Activated CD4-positive, alpha-beta memory T cell treated with anti-CD3 and anti-CD28 coated beads, Interleukin-2, amount 10 ng/mL, durations not matched to agents 7 days and 5 days (primary cell): ENCODE results near the gene SOWAHD. TPM values are rescaled to one million over a fixed set of nuclear protein-coding genes. Genes with fewer than 3 reads are reported as not detected.

Source experiments
- CTCF ChIA-PET: fragments of 350-600 bp; sonication (Branson Sonifier 250); formaldehyde crosslinking; loops from one replicate; lab custom pipeline; 2021; ENCODE audit warnings: antibody characterized with exemption, inconsistent platforms; lab: Charles Lee
- POLR2A ChIA-PET: fragments of 350-600 bp; sonication (Branson Sonifier 250); formaldehyde crosslinking; loops from one replicate; lab custom pipeline; 2021; ENCODE audit warnings: antibody characterized with exemption; lab: Charles Lee
- DNase-seq: peaks from one replicate; pipeline ENCODE4 v3.0.0-alpha.2; 2020
- H3K27ac Mint-ChIP-seq: one replicate; pipeline ENCODE4 v1.8.0; 2021; ENCODE audit warnings: mild to moderate bottlenecking, mixed read lengths
- H3K27me3 Mint-ChIP-seq: one replicate; pipeline ENCODE4 v1.8.0; 2021; ENCODE audit warnings: mixed read lengths
- H3K36me3 Mint-ChIP-seq: one replicate; pipeline ENCODE4 v1.8.0; 2021; ENCODE audit warnings: low read depth, mixed read lengths
- H3K4me1 Mint-ChIP-seq: one replicate; pipeline ENCODE4 v1.8.0; 2021; ENCODE audit warnings: mixed read lengths
- H3K4me3 Mint-ChIP-seq: one replicate; pipeline ENCODE4 v1.8.0; 2021; ENCODE audit warnings: mild to moderate bottlenecking, mixed read lengths
- H3K9me3 Mint-ChIP-seq: one replicate; pipeline ENCODE4 v1.8.0; 2021; ENCODE audit warnings: mixed read lengths
- total RNA-seq, 2 experiments: library from RNA; stranded (reverse); gene quantifications; one replicate each; pipeline ENCODE4 v1.2.3, GENCODE V29; 2021

SOWAHD gene, protein sequence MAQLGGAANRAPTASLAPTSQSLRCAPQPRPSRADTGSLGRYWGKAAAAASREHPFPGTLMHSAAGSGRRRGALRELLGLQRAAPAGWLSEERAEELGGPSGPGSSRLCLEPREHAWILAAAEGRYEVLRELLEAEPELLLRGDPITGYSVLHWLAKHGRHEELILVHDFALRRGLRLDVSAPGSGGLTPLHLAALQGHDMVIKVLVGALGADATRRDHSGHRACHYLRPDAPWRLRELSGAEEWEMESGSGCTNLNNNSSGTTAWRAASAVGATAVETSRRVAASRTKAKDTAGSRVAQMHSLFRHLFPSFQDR
- 1 to 10 TPM; 1.9 TPM for total RNA-seq

DNA sequence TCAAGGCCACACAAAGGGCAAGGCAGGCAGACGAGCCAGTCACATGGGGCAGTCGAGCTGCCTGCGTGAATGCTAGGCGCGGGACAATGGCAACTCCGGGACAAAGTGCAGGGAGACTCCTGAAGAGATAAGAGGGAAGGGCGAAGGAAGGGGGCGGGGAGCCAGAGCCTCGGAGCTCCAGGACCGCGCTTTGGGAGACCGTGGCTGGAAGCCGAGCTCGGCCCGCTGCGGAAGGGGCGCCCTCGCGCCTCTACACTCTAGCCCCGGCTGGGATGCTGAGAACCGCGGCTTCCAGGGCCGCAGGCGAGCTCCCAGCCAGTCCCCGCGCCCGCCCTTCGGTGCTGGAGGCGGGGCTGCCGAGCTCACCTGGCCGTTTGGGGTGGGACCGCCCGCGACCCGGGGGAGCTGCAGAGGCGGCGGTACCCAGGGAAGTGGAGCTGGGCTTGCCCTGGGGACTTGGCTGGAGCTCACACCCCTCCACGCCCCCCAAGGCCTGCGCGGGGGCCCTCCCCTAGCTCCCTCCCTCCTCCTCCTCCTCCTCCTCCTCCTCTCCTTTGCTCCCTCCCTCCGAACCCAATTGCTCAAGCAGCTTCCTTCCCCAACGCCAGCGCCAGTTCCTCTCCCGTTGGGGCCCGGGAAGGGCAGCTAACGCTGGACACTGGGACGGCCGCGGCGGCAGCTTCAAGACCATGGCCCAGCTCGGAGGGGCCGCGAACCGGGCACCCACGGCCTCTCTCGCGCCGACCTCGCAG is at the start of gene SOWAHD:
SOWAHD (plus strand) TSS at position 610 of the 752 bp plus-strand sequence; CDS start at position 690, 80 bp downstream.
- peak; percentile 33 for DNase-seq
- Mint-ChIP-seq H3K4me3 (peak within 1 kb of the TSS; percentile 65), H3K27me3 (no peaks in the 10 kb centered on the region), H3K4me1 (peaks cover 56% of the 10 kb centered on the region), H3K9me3 (no peaks in the 10 kb centered on the region), H3K27ac (peak within 1 kb of the TSS; percentile 100), H3K36me3 (no peaks in the 10 kb centered on the region)
- ChIA-PET CTCF (interaction anchor here (0.6 to 3.2 kb wide), 10 partner anchors 17 to 275 kb away, joined by 3 to 16 read pairs (median 4); no protein-coding TSS in a partner anchor), POLR2A (interaction anchor here (0.7 to 7.9 kb wide), 12 partner anchors 9 to 290 kb away, joined by 3 to 75 read pairs (median 6); partner anchors contain the start of genes NDUFA1, RNF113A, RPL39 and SEPTIN6)

DNA sequence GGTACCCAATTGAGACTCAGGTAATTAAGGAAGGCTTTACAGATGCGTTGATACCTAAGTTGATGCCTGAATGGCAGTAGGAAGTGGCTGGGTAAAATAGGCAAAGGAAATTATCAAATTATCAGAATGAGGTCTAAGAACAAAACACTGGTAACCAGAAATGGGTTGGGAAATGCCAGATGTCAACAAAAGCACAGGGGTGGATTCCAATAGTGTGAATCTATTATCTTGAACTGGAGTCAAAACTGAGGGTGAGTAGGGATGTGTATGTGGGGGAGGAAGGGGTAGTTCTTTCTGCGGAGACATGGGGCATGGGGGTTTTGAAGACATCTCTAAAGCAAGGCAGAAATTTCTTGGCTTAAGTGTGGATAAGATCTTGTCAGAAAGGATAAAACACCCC is 49.5 kb upstream of the SOWAHD start:
- peaks cover 26% of the 10 kb centered on the region for H3K4me1 Mint-ChIP-seq
- H3K36me3 Mint-ChIP-seq = no peaks in the 10 kb centered on the region
- DNase-seq = no peak
- H3K27ac Mint-ChIP-seq = no peak overlapping the region
- ChIA-PET CTCF (interaction anchor here (0.9 kb wide), 1 partner anchor 21 kb away, joined by 3 read pairs; no protein-coding TSS in a partner anchor), POLR2A (no interaction called here)
- no peak overlapping the region for H3K4me3 Mint-ChIP-seq
- H3K9me3 Mint-ChIP-seq = no peaks in the 10 kb centered on the region
- no peaks in the 10 kb centered on the region for H3K27me3 Mint-ChIP-seq

DNA sequence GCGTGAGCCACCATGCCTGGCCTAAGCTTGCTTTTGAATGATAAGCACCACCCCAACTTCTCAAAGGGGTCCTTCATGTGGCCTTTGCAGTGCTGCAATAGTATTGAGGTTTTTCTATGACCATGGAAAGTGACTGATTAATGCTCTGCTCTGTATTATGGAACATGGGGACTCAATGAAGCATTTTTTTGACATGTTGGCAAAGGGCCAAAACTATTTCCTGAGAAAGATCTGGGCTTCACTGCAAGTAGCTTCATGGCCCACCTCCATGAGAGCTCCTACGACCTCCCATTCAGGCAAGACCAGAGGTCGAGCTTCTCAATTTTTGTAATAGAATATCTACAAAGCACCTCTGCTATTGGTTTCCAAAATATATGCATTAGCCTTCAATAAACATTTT is 48.8 kb upstream of the SOWAHD start:
- DNase-seq = no peak
- ChIA-PET POLR2A (no interaction called here), CTCF (no interaction called here)
- no peak overlapping the region for H3K27ac Mint-ChIP-seq
- H3K4me1 Mint-ChIP-seq = peaks cover 24% of the 10 kb centered on the region
- H3K9me3 Mint-ChIP-seq = no peaks in the 10 kb centered on the region
- no peaks in the 10 kb centered on the region for H3K36me3 Mint-ChIP-seq
- H3K27me3 Mint-ChIP-seq = no peaks in the 10 kb centered on the region
- H3K4me3 Mint-ChIP-seq = no peak overlapping the region

DNA sequence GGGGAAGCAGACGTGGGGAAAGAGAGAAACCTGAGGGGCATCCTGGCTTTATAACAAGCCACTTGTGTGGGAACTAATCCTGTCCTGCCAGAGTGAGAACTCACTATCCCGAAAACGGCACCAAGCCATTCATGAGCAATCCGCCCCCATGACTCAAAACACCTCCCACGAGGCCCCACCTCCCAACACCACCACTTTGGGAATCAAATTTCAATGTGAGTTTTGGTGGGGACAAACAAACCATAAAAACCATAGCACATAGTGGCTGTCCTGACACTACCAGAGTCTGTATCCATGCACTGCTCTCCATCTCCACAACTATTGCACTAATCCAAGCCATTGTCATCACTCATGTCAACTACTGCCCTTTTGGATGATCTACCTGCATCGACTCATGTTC is 36.9 kb upstream of the SOWAHD start:
- Mint-ChIP-seq H3K9me3 (no peaks in the 10 kb centered on the region), H3K27ac (no peak overlapping the region), H3K4me3 (no peak overlapping the region), H3K4me1 (no peaks in the 10 kb centered on the region), H3K27me3 (peaks cover 2% of the 10 kb centered on the region), H3K36me3 (no peaks in the 10 kb centered on the region)
- POLR2A ChIA-PET = no interaction called here
- DNase-seq = no peak
- CTCF ChIA-PET = no interaction called here

DNA sequence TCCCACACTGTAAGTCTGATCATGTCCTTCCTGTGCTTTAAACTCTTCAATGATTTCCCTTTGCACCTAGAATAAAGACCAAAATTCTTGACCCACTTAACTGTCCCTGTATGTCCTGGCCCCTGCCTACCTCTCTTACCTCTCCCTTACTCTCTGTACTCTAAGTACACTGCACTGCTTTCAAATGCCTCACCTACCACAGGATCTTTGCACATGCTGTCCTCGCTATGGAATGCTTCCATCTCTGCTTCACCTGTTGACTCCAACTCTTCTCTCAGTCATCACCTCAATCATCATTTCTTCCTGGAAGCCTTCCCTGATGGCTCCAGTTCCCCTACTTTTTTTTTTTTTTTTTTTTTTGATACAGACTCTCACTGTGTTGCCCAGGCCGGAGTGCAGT is 36.5 kb upstream of the SOWAHD start:
- Mint-ChIP-seq H3K9me3 (no peaks in the 10 kb centered on the region), H3K27me3 (no peaks in the 10 kb centered on the region), H3K27ac (no peak overlapping the region), H3K4me3 (no peak overlapping the region), H3K36me3 (no peaks in the 10 kb centered on the region), H3K4me1 (peaks cover 2% of the 10 kb centered on the region)
- no peak for DNase-seq
- POLR2A ChIA-PET = no interaction called here
- CTCF ChIA-PET = no interaction called here

DNA sequence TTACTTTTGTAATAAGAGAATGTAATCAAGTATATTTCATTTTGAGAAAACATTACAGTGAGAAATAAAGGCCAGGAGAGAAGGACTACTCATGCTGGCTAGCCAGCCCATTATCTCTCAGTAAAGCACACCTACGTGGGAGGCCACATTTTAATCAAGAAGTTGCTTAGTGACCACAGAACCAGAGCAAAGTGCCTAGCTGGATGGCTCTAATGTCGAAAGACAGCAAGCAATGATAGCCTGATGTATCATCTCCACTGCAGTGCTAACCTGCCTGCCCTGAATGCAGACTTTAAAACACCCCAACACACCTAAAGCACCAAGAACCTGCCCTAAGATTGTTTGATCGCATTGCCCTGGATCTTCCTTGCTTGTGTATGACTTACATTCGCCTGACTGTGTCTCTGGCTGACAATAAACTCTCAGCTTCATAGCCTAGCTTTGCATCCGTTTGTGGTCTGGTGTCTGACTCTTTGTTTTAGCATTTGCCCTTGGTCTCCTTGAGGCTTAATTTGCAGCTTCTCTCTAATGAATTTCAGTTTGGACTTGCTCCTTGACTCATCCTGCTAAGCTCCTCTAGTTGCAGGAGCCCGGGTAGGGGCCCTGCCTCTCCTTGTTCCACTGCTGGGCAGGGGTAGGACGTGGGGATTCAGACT is 31.4 kb upstream of the SOWAHD start:
- peak overlapping the region; percentile 17 for H3K4me3 Mint-ChIP-seq

DNA sequence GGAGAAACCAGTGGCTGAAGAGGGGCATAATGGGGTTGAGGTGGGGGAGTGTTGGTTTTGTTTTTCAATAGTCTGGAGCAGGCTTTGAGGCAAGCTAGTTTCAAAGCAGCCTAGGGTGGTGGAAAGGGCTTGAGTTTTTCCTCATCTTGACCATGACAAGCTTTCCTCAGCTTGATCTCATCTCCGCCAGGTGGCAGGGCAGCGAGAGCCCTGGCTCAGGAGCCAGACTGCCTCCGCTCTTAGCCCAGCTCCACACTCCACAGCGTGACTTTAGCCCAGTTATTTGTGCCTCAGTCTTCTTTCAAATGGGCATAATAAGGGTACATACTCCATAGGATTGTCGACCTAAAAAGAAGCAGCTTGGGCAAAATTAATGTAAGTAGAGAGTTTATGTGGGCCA is 29.9 kb upstream of the SOWAHD start:
- Mint-ChIP-seq H3K9me3 (no peaks in the 10 kb centered on the region), H3K27ac (no peak overlapping the region), H3K36me3 (no peaks in the 10 kb centered on the region), H3K4me3 (no peak overlapping the region), H3K4me1 (peaks cover 6% of the 10 kb centered on the region), H3K27me3 (no peaks in the 10 kb centered on the region)
- ChIA-PET POLR2A (interaction anchor here (0.8 to 4.8 kb wide), 4 partner anchors 22 to 112 kb away, joined by 3 to 48 read pairs (median 6); partner anchors contain the start of genes RPL39 and SEPTIN6), CTCF (interaction anchor here (1.1 to 5.7 kb wide), 15 partner anchors 10 to 212 kb away, joined by 3 to 45 read pairs (median 10); partner anchors contain the start of genes NKRF and SEPTIN6)
- no peak for DNase-seq

More for the DNA sequence above, 31.4 kb upstream of the SOWAHD start:
- Mint-ChIP-seq H3K9me3 (no peaks in the 10 kb centered on the region), H3K27ac (peak overlapping the region; percentile 82), H3K36me3 (no peaks in the 10 kb centered on the region), H3K27me3 (no peaks in the 10 kb centered on the region), H3K4me1 (peaks cover 6% of the 10 kb centered on the region)
- ChIA-PET POLR2A (interaction anchor here (0.6 to 4.8 kb wide), 7 partner anchors 34 to 117 kb away, joined by 3 to 48 read pairs (median 4); partner anchors contain the start of genes RPL39 and SEPTIN6), CTCF (interaction anchor here (0.8 to 5.7 kb wide), 16 partner anchors 9 to 258 kb away, joined by 3 to 45 read pairs (median 4); partner anchors contain the start of gene SEPTIN6)
- DNase-seq = peak; percentile 23

DNA sequence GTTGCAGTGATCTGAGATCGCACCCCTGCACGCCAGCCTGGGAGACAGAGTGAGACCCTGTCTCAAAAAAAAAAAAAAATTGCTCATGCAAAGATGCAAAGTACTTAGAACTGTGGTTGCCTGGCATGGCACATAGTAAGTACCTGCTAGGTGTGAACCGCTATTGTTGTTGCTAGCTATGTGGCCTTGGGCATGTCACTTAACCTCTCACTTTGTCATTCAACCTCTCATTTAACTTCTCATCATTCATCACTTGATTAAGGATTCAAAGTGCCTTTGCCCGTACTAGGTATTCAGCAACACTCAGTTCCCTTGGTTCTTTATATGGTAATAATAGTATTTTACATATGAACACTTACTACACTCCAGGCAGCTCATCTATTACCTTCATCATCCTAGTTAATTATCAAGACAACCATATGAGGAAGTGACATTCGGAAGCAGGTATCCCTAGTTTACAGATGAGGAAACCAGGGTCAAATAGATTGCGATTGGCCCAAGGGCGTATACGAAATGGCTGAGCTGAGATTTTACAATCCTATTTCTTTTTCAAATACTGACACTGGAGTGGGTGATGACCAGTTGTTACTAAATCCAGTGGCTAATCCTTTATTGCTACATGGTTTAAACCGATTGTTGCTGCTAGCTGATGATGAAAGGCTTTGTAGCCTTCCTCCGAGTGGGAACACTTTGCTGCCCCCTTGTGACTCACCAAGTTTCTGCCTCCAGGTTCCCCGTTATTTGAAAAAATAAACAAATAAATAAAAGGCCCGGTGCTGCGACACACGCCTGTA is 28.8 kb upstream of the SOWAHD start:
- H3K4me3 Mint-ChIP-seq = no peak overlapping the region
- H3K9me3 Mint-ChIP-seq = no peaks in the 10 kb centered on the region
- H3K4me1 Mint-ChIP-seq = peaks cover 6% of the 10 kb centered on the region
- no peaks in the 10 kb centered on the region for H3K27me3 Mint-ChIP-seq
- ChIA-PET POLR2A (interaction anchor here (1.2 to 4.8 kb wide), 7 partner anchors 26 to 124 kb away, joined by 3 to 48 read pairs (median 3); partner anchors contain the start of genes NKRF, RPL39 and SEPTIN6), CTCF (interaction anchor here (0.7 to 5.7 kb wide), 31 partner anchors 9 to 254 kb away, joined by 3 to 45 read pairs (median 4); partner anchors contain the start of genes NKRF, SEPTIN6 and SOWAHD)
- peak; percentile 71 for DNase-seq
- no peaks in the 10 kb centered on the region for H3K36me3 Mint-ChIP-seq
- no peak overlapping the region for H3K27ac Mint-ChIP-seq

DNA sequence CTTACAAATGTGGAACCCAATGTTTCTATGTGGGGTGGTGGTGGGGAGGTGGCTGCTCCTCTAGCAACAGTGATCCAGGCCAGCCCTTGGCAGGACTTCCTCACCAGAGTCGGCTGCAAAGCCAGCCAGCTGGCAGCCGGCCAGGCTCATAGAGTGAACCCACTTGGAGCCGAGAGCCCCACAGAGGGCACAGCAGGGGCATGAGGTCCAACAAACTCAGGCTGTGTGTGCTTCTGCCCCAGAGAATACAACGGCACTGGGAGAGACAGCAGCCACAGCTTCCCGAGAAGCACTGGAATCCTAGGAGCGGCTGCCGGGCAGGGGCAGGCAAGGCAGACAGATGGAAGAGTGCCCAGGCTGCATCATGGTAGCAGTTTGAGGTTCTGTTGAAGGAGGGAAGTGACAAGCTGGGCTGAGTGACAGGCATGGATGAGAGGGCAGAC is 23.5 kb upstream of the SOWAHD start:
- ChIA-PET CTCF (interaction anchor here (1.1 kb wide), 1 partner anchor 218 kb away, joined by 4 read pairs; no protein-coding TSS in a partner anchor), POLR2A (no interaction called here)
- no peak overlapping the region for H3K4me3 Mint-ChIP-seq
- H3K9me3 Mint-ChIP-seq = no peaks in the 10 kb centered on the region
- no peaks in the 10 kb centered on the region for H3K27me3 Mint-ChIP-seq
- DNase-seq = no peak
- no peak overlapping the region for H3K27ac Mint-ChIP-seq
- H3K4me1 Mint-ChIP-seq = no peaks in the 10 kb centered on the region
- H3K36me3 Mint-ChIP-seq = no peaks in the 10 kb centered on the region

DNA sequence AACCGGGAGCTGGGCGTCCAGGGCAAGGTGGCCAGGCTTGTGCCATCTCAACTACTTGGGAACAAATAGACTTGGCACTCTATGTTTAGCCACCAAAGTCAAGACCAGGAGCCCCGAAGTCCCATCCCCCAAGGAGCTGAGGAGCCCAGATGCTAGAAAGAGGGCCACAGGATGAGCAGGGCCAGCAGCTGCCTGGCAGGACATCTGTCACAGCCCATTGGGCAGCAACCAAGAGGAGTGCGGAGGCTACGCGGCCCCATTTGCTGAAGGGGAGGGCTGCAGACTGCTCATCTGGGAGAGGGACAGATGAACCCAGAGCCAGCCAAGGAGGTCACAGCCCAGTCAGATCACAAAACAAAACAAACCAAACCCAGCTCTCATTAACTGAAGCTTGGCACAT is 22.9 kb upstream of the SOWAHD start:
- CTCF ChIA-PET = interaction anchor here (0.8 to 1.1 kb wide), 3 partner anchors 8 to 219 kb away, joined by 3 to 5 read pairs (median 4); no protein-coding TSS in a partner anchor
- no peak overlapping the region for H3K27ac Mint-ChIP-seq
- POLR2A ChIA-PET = no interaction called here
- no peak for DNase-seq
- H3K27me3 Mint-ChIP-seq = no peaks in the 10 kb centered on the region
- H3K36me3 Mint-ChIP-seq = no peaks in the 10 kb centered on the region
- H3K4me3 Mint-ChIP-seq = no peak overlapping the region
- H3K4me1 Mint-ChIP-seq = no peaks in the 10 kb centered on the region
- no peaks in the 10 kb centered on the region for H3K9me3 Mint-ChIP-seq

DNA sequence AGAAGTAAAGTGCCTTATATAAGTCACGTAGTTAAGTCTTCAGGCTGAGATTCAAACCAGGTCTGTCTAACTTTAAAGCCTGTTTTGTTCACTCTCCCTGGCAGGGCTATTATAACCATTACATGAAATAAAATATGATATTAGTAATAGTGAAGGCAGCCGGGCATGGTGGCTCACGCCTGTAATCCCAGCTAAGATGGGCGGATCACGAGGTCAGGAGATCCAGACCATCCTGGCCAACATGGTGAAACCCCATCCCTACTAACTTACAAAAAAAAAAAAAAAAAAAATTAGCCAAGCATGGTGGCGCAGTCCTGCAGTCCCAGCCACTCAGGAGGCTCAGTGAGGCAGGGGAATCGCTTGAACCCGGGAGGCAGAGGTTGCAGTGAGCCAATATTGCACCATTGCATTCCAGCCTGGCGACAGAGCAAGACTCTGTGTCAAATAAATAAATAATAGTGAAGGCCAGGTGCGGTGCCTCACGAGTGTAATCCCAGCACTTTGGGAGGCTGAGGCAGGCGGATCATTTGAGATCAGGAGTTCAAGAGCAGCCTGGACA is 22.1 kb upstream of the SOWAHD start:
- POLR2A ChIA-PET = no interaction called here
- CTCF ChIA-PET = interaction anchor here (0.8 to 0.9 kb wide), 2 partner anchors 9 to 124 kb away, joined by 3 to 5 read pairs; no protein-coding TSS in a partner anchor
- Mint-ChIP-seq H3K27ac (no peak overlapping the region), H3K9me3 (no peaks in the 10 kb centered on the region), H3K36me3 (no peaks in the 10 kb centered on the region), H3K4me3 (no peak overlapping the region), H3K4me1 (no peaks in the 10 kb centered on the region), H3K27me3 (no peaks in the 10 kb centered on the region)
- DNase-seq = no peak
